SKM-1 treated with dmso at 0.1 percent for 144 hours (cell line): ENCODE measurements around the gene TMEM258.

Experiments
- DNase-seq: peaks from one replicate; lab custom pipeline; 2025; ENCODE audit not compliant: unreplicated experiment; lab: John Stamatoyannopoulos, UW

Gene TMEM258

GRCh38 chr11:61762223-61762615, 30.2 kb downstream of the TMEM258 start:
- no peak for DNase-seq

- no peak for DNase-seq
These were observed 30.8 kb downstream of the TMEM258 start for GRCh38 chr11:61761440-61762222.

DNA sequence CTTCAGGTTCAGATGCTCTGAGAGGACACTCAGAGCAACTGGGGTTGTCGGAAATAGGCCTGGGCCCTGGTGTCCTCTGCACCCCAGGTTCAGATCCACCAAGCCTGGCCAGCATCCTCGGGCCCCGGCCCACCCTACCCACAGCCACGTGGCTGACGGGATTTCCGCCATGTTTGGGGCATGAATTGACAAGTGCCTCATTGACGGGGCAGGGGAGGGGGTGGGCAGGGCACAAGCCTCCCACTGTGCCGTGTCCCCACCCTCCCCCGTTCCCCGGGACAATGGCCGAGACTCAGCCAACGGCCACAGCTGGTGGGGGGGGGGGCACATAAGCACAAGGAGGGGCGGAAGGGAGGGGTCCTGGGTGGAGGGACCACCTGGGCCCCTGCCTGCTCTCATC, 31.5 kb downstream of the TMEM258 start:
- DNase-seq = no peak

DNA sequence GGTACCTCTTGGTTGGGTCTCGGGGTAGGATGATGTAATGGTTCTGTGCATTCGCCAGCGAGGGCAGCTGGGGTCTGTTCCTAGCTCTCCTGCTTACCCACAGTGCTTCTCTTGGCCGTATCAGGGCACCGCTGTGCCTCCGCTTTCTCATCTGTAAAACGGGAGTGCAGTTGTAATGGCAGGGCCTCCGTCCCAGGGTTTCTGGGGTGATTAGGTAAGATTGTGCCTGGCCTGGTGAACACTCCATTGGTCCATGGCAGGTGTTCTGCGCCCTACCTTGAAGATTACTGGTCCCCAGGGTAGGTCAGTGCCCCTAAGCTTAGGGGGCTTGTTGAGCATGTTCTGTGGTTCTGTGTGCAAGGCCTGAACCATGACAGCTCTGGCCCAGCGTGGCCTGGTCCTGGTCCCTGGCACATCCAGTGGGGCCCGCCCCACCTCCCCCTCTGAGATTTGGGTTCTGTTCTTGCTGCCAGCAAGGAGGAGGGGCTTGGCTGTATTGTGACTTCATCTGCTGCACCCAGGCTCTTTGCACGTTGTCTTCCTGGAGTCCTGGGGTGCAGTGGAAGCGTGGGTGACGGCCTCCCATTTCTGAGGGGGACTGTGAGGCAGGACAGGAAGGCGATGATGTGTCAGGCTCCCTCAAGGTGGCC, 35.1 kb downstream of the TMEM258 start:
- no peak for DNase-seq

- peak; percentile 8 for DNase-seq
These were observed 35.8 kb downstream of the TMEM258 start for GRCh38 chr11:61756452-61757212.

DNA sequence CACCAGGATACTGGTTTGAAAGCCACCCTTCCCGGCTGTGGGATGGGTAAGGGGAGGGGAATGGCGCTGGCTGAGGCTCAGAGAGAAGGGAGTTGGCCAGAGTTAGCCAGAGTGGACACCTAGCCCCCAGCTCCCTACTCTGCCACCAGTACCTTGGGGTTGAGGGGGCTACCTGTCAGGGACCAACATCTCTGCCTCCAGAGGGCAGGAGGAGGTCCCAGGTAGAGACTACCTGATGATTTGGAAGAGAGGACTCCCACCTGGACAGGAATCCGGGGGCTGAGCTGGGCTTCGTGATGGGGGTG, 36.3 kb downstream of the TMEM258 start:
- DNase-seq = no peak

DNA sequence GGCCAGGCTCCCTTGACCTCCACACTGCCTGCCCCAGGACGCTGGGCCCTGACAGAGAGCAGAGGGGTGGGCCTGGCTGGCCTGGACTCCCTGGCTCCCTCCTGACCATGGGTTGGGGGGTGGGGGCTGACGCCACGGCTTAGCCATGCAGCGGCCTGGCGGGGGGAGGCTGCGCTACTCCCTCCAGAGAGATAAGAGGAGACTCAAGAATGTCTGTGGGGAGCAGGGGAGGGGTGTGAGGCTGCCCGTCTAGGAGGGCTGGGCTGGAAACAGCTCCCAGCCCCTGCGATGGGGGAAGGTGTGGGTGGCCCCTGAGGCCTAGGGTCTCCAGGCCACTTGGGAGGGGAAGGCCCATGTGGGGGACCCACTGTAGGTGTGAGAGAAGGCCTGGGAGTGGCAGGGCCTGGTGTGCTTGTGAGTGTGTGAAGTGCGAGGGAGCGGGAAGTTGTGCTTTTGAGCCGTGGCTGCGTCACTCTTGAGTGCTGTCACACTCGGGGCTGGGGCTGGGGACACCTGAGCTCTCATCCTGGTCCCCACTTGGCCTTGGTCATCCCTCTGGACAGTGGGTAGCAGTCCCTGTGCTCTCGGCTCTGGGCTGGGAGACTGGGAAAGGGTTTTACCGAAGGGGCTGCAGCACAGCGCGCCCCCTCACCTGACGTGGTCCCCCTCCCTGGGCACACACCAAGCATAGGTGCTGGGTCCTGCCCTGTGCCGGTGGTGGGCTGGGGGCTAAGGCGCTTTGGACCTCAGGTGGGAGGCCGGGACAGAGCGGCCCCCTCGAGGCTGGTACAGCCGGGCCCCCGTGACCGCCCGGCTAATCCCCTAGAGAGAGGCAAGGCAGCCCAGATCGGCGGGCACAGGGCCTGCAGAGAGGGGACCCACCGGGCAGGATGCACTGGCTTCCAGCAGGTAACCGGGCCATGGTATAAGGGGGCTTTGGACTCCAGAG, 37.6 kb downstream of the TMEM258 start:
- no peak for DNase-seq

DNA sequence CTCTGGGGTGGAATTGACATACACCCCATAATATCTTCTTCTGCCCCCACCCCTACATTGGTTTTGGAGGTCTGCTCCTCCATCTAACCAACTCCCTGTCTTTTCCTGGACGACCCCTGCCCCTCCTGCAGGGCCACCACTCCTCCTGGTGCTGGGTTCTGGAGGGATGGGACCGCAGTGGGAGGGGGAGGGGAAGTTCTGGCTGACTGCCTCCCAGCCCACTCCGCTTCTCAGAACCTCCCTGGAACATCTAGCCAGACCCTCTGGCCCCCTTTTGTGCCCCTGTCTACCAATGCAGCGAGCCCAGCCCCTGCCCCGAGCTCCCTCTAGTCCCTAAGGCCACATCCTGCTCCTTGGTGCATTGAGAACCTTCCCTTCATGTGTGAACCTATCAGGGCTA, 38.7 kb downstream of the TMEM258 start:
- no peak for DNase-seq

GRCh38 chr11:61752925-61753521, 39.4 kb downstream of the TMEM258 start:
- DNase-seq = no peak

- peak; percentile 26 for DNase-seq
These were observed 40.1 kb downstream of the TMEM258 start, which contains the start of gene MYRF for GRCh38 chr11:61752117-61752924. Gene MYRF, plus strand, starts transcription at chr11:61752636. Its CDS starts 109 bp downstream, at chr11:61752745.

DNA sequence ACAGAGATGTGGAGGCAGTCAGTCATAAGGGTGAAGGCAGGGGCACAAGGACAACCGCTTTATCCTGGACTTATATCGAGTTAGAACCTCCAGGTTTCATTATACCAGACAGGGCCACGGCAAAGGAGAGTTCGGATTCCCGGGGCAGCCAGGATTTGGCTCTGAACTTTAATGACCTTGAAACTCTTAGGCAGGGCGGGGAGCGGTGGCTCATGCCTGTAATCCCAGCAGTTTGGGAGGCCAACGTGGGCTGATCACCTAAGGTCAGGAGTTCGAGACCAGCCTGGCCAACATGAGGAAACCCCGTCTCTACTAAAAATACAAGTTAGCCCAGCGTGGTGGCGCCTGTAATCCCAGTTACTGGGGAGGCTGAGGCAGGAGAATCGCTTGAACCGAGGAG, 41.0 kb downstream of the TMEM258 start:
- DNase-seq = no peak

GRCh38 chr11:61750631-61751273, 41.6 kb downstream of the TMEM258 start:
- DNase-seq = no peak

GRCh38 chr11:61749591-61750217, 42.7 kb downstream of the TMEM258 start:
- no peak for DNase-seq

DNA sequence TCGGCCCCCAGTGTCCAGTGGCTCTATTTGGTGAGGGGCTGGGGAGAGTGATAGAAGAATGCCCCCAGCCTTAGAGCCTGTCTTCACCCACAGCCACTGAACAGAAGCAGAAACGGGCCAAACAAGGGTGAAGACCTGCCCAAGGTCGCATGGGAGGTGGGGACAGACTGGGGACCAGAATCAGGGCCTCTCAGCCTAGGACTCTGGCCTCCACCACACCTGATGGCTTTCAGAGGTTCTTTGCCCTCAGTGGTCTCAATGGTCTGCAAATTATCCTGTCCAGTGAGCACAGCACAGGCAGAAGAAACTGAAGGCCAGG, 44.5 kb downstream of the TMEM258 start:
- no peak for DNase-seq

GRCh38 chr11:61747192-61747966, 45.0 kb downstream of the TMEM258 start:
- peak; percentile 40 for DNase-seq

- DNase-seq = no peak
These were observed 45.8 kb downstream of the TMEM258 start for GRCh38 chr11:61746442-61747191.

DNA sequence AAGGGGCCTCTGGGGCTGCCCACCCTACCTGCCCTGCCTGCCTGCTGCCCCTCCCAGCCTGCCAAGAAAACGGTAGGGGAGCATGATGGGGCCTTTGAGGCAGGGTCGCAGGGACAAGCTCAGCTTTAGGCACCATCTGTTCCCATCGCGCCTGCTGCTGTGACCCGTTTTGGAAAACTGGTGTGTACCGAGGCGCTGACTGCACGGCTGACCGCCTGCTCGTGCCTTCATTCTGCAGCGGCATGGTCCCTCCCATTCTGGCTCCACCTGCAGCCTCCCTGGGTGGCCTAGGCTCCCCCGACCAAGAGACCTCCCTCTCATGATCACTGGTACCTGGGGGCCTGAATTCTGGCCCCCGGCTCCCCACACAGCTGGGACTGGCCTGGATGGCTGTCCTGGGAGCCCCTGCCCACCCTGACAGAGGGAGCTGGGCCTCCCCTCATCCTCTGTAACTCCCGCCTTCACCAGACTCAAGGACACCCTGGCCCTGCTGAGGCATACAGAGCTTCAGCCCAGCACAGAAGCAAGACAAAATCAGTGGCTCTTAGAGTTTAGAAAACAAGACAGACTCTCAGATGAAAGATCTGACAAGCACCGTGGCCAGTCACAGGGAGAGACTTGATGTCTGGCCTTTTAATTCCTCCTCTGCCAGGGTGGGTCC, 46.5 kb downstream of the TMEM258 start:
- DNase-seq = no peak
